ENCODE data around the gene KIF4A. TPM values are rescaled to one million over a fixed set of nuclear protein-coding genes. Genes with fewer than 3 reads are reported as not detected.
"Not testable (repeated sequence)": the region's sequence is repeated elsewhere in the genome, so short reads cannot be mapped to it uniquely, and the experiment has no call there.

KIF4A gene
- 17.7 TPM for polyA plus RNA-seq (2013, experiment 1 of 2; ENCODE audit: insufficient read length)
- 15.9 TPM for polyA plus RNA-seq (2013, experiment 2 of 2; ENCODE audit: insufficient read length)

GRCh38 chrX:70289793-70290770 lies at the start of gene KIF4A, which contains the start of gene PDZD11:
KIF4A (plus strand) TSS chrX:70290104; CDS start chrX:70290459, 355 bp downstream.
PDZD11 (minus strand) TSS chrX:70289927; CDS start chrX:70289341, 586 bp downstream.
- DNase-seq, result peak; percentile 79

- no peak for DNase-seq
Measured at GRCh38 chrX:70240751-70241150, 49.2 kb upstream of the KIF4A start.

GRCh38 chrX:70241501-70241900 lies 48.4 kb upstream of the KIF4A start:
- no peak for DNase-seq

- DNase-seq, result not testable (repeated sequence)
Measured at GRCh38 chrX:70243601-70244000, 46.3 kb upstream of the KIF4A start.

- DNase-seq, result no peak
Measured at GRCh38 chrX:70244881-70245280, 45.0 kb upstream of the KIF4A start.

- no peak for DNase-seq
Measured at GRCh38 chrX:70247252-70247651, 42.7 kb upstream of the KIF4A start.

- no peak for DNase-seq
Measured at GRCh38 chrX:70252491-70252890, 37.4 kb upstream of the KIF4A start.

- no peak for DNase-seq
Measured at GRCh38 chrX:70253377-70254062, 36.4 kb upstream of the KIF4A start.

- DNase-seq, result no peak
Measured at GRCh38 chrX:70254063-70254400, 35.9 kb upstream of the KIF4A start.

GRCh38 chrX:70254909-70255308 lies 35.0 kb upstream of the KIF4A start:
- DNase-seq, result no peak

- no peak for DNase-seq
Measured at GRCh38 chrX:70255452-70255851, 34.5 kb upstream of the KIF4A start.

- DNase-seq, result no peak
Measured at GRCh38 chrX:70257423-70258288, 32.2 kb upstream of the KIF4A start.

GRCh38 chrX:70260104-70260503 lies 29.8 kb upstream of the KIF4A start, which contains the start of gene P2RY4:
P2RY4 (minus strand) TSS chrX:70260204; CDS start chrX:70259624, 580 bp downstream.
- no peak for DNase-seq

- peak; percentile 15 for DNase-seq
Measured at GRCh38 chrX:70262952-70263567, 26.8 kb upstream of the KIF4A start.

- no peak for DNase-seq
Measured at GRCh38 chrX:70264784-70265183, 25.1 kb upstream of the KIF4A start.

- no peak for DNase-seq
Measured at GRCh38 chrX:70268034-70268433, 21.9 kb upstream of the KIF4A start, which contains the start of gene ARR3. ARR3 (plus strand) TSS chrX:70268334; CDS start chrX:70269386, 1,052 bp downstream.

GRCh38 chrX:70274029-70274428 lies 15.9 kb upstream of the KIF4A start:
- DNase-seq, result not testable (repeated sequence)

GRCh38 chrX:70279081-70279480 lies 10.8 kb upstream of the KIF4A start:
- no peak for DNase-seq

GRCh38 chrX:70280573-70280972 lies 9.3 kb upstream of the KIF4A start:
- DNase-seq, result no peak

GRCh38 chrX:70281951-70282350 lies 8.0 kb upstream of the KIF4A start, which contains the start of gene RAB41:
RAB41 (plus strand) TSS chrX:70282172; CDS start chrX:70282218, 46 bp downstream.
- no peak for DNase-seq

- DNase-seq, result no peak
Measured at GRCh38 chrX:70289168-70289792, 624 bp upstream of the KIF4A start.
